GM18505 (cell line): ENCODE results near the gene PPM1E.
"Not testable (repeated sequence)": the region's sequence is repeated elsewhere in the genome, so short reads cannot be mapped to it uniquely, and the experiment has no call there.

Experiments used
- ATAC-seq: cut with Tn5 transposase; IDR thresholded peaks from one replicate; pipeline ENCODE4 v1.9.1; 2021; ENCODE audit not compliant: unreplicated experiment
- POLR2A ChIP-seq: IDR thresholded peaks from 4 replicates; pipeline ENCODE4 v1.6.1; 2011; ENCODE audit warnings: borderline replicate concordance; ENCODE audit not compliant: insufficient read depth, insufficient read length; ENCODE audit errors: extremely low read depth

PPM1E gene

DNA sequence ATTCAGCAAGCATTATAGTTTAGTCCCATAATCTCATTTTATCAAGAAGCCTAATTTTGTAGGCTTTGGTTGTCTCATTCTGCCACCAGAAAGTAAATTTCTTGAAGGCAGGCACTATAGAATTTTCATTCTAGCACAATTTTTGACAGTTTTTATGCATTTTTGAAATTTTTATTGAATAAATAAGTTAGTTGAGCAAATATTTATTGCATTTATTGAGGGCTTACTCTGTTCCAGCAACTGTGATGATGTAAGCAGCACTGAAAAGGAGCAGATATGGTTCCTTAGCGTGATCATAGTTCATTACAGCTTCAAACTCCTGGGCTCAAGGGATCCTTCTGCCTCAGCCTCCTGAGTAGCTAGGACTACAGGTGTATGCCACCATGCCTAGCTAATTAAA is 34.2 kb downstream of the PPM1E start:
- TF ChIP-seq POLR2A: no peak
- no peak for ATAC-seq

DNA sequence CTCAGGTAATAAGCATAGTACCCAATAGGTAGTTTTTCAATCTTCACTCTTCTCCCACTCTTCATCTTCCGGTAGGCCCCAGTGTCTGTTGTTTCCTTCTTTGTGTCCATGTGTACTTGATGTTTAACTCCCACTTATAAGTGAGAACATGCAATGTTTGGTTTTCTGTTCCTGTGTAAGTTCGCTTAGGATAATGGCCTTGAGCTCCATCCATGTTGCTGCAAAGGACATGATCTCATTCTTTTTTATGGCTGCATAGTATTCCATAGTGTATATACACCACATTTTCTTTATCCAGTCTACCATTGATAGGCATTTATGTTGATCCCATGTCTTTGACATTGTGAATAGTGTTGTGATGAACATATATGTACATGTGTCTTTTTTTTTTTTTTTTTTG is 38.9 kb downstream of the PPM1E start:
- ATAC-seq: not testable (repeated sequence)

DNA sequence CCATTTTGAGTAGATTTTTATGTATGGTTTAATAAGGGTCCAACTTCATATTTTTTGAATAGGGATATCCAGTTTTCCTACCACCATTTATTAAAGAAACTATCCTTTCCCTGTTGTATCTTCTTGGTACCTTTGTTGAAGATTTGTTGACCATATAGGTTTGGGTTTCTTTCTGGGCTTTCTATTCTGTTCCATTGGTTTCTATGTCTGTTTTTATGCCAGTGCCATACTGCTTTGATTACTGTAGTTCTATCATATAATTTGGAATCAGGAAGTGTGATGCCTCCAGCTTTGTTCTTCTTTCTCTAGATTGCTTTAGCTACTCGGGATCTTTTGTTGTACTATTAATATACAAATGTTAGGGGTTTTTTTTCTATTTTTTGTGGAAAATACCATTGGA is 46.5 kb downstream of the PPM1E start:
- no peak for ATAC-seq
- TF ChIP-seq POLR2A: no peak

DNA sequence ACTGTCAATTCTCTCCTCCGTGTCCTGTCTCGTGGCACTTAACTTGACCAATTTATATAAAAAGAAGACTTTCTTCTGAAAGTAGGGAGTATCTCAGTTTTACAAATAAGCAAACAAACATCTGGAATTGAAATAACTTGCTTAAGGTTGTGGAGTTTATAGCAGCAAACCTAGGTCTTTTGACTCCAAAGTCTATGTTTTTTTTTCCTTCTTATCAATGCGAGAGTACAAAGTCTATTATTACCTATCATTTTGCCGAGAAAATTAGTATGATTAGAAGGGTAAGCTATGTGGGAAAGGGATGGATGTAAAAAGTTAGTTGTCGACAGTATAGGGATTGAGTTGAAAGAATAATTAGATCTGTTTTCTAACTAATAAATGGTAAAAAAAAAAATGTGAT is 50.4 kb downstream of the PPM1E start:
- TF ChIP-seq POLR2A: no peak
- no peak for ATAC-seq

DNA sequence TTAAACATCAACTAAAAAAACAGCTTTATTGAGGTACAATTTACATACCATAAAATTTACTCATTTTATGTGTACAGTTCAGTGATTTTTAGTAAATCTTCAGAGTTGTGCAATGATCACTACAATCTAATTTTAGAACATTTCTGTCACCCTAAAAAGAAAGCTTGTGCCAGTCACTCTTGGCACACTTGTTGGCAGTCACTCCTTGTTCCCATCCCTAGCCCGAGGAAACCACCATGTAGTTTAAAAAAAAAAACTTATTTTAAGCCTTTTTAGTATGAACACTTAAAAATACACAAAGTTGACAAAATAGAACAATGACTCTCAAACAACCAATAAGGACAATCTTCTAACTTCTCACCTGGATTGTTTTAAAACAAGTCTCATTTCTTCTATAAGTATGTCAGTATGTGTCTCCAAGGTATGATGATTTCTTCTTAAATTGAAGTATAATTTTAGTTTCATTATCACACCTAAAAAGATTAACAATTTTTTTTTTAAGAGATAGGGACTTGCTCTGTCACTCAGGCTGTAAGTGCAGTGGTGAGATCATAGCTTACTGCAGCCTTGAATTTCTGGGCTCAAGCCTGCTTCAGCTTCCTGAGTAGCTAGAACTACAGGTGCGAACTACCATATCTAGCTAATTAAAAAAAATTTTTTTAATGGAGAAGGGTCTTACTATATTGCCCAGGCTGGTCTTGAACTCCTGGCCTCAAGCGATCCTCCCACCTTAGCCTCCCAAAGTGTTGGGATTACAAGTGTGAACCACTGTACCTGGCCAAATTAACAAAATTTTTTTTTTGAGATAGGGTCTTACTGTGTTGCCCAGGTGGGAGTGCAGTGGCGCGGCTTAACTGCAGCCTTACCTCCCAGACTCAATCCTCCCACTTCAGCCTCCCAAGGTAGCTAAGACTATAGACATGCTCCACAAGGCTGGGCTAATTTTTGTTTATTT is 53.2 kb downstream of the PPM1E start:
- TF ChIP-seq POLR2A: no peak
- no peak for ATAC-seq

DNA sequence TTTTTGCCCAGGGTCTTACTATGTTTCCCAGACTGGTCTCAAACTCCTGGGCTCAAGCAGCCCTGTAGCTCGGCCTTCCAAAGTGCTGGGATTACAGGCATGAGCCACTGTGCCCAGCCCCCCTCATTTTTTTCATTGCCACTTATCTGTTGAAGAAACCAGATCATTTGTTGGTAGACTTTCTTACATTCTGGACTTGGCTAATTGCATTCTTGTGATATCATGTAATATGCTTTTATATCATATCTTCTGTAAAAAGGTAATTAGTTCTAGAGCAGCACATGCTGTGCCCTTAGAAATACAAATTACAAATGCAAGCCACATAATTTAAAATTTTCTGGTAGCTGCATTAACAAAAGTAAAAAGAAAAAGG is 53.9 kb downstream of the PPM1E start:
- no peak for TF ChIP-seq POLR2A
- no peak for ATAC-seq

DNA sequence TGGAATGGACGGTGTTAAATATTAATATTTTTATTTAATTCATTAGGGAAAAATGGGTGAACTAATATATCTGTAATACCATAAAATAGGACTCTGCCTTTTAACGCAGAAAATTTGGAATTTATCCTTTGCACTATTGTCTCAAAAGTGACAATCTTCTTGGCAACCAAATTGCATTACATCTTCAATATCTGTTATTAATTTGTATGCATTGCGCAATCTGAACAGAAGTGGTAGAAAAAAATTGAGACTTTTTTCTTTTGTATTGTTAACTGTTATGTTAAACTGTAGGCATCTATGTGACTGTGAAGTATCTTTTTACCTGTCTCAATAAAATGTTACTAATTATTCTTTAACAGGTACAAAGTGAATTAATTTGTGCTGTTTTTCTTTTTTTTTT is 55.6 kb downstream of the PPM1E start:
- no peak for TF ChIP-seq POLR2A
- no peak for ATAC-seq

DNA sequence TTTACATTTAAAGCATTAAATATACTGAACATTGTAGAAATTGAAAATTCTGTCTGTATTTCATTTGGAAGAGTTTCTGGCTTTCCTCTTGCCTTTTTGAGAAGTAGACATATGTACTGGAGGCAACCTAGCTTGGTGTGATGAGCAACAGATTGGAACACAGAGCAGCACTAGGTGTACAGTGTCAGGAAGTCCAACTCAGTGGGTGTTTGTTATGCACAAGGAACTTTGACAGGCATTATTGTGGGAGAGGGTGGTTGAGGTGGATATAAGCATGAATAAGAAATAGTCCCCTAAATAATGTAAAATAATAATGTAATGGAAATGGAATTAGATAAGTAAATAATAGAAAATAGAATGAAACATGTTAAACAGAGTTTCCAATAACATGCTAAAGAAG is 58.1 kb downstream of the PPM1E start:
- no peak for TF ChIP-seq POLR2A
- ATAC-seq: no peak

DNA sequence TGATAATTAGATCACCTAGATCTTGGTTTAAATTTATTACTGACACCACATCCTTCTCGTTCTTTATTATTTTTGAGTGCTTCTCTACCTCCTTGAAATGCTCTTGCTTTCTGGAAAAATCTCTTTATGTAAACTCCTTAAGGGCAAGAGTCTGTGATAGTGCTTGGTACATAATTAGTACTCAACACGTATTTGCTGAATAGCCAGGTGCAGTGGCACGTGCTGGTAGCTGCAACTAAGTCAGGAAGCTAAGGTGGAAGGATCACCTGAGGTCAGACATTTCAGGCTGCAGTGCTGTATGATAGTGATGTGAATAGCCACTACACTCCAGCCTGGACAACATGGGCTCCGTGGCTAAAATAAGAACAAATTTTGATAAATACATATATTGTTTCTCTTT is 63.0 kb downstream of the PPM1E start:
- TF ChIP-seq POLR2A: no peak

DNA sequence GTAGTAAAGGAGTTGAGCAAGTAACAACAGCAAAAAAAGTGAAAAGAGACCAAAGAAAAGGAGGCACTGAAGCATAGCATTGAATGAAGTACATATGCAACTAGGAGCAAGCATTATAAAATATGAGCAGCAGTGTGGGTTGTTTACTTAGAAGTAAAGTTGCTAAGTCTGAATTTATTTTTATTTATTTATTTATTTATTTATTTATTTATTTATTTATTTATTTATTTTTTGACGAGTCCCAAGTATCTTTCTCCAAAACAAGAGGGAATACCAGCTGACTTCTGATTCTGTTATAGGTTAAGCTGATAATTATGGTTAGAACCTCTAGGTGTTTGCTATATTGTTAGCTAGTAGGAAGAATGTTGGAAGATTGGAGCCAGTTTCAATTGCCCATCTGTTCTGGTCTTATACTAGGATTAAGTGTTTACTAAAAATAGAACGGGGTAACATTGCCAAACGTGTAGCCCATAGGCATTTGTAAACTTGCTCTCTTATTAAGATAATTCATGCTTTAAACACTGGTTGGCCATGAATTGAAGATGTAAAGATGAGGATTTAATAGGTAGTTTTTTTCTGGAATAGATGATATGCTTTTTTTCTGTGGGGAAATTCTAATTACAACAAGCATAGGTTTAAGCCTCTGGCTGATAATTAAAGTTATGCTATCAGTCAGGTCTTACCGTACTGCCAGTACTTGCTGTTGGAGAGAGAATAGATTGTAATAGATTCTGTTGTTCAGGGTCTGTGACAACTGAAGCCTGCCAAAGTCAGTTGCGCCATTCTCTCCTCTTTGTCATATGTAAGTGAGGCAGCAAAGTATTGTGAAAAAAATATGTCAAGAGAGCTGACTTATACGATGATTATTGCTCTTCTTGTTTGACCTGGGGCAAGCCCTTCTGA is 66.7 kb downstream of the PPM1E start:
- no peak for ATAC-seq

More for the DNA sequence above, 63.0 kb downstream of the PPM1E start:
- no peak for ATAC-seq

DNA sequence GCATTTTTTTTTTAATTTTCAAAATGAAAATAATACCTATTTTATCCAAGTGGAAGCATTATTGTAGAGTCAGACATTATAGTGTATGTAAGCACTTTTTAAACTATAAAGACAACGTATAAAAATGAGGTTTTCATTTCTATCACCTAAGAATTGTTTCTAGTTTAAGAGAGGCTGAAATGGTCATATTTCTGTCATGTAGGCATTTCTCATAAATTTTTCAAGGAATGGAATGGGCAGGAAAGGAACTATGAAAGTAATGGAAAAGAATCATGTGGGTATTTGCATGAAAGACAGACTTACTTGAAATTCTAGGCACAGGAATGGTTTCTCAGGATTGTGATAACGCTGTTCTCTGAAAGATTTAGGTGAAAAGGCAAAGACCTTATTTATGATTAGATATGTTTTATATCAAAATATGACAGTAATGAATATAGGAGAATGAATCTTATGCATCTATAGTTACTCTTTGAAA is 67.4 kb downstream of the PPM1E start:
- ATAC-seq: no peak
- TF ChIP-seq POLR2A: no peak

More for the DNA sequence above, 66.7 kb downstream of the PPM1E start:
- TF ChIP-seq POLR2A: no peak

DNA sequence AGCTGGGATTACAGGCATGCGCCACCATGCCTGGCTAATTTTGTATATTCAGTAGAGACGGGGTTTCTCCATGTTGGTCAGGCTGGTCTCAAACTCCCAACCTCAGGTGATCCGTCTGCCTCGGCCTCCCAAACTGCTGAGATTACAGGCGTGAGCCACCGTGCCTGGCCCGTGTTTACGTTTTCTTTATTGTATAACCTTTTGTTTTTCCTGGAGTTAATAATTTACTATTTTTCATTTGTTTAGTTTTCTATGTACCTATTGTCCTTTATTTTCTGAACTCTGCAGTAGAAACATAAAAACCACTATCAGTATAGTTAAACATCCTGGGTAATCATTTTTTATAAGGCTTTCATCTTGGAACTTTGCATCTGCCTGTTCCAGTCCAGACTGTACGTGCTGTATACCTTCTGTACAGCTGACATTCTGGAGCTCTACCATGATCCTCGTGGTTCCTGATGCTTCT is 73.6 kb downstream of the PPM1E start:
- no peak for ATAC-seq
- no peak for TF ChIP-seq POLR2A

DNA sequence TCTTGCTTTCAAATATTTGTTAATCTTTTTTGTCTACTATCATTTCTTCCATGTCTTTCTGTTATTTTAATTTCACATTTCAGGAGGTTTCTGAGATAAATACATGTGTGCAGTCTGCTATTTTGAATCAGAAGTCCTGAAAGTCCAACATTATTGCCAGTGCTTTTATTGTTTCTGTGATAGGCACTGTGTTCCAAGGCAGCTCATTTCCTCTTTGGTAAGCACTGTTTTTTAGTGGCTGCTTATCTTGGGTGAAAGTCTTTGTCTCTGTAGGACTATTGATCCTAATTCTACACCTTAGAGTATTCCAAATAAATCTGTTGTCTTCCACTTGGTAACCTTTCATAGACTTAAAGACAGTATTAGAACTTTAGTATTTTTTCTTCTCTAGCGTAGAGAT is 76.1 kb downstream of the PPM1E start:
- TF ChIP-seq POLR2A: no peak
- ATAC-seq: no peak
